ENCODE results near the gene RAB21.
"Not testable (repeated sequence)": the region's sequence is repeated elsewhere in the genome, so short reads cannot be mapped to it uniquely, and the experiment has no call there.

Gene RAB21

DNA sequence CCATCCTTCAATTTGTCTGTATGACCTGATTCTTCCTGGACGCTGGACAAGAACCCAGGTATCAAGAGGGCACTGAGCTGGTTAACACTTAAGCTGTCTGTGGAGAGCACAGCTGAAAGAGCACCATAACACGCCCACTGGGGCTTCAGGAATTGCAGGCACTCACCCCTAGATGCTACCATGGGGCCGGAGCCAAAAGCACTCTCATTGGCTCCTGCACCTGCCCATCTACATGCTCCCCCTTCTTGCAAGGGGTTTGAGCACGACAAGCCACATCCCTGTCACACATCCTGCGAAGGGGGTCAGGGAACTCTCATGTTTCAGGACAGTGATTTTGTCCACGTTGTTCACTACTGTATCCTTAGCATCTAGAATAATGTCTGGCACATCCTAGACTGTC, 49.8 kb downstream of the RAB21 start:
- Histone ChIP-seq H2AFZ (ENCODE audit: low read length) (no peak overlapping the region), H3K4me2 (ENCODE audit: low read depth, low read length, poor library complexity, severe bottlenecking) (no peak overlapping the region), H3K27me3 (ENCODE audit: insufficient read depth, low read length, poor library complexity, severe bottlenecking) (no peaks in the 10 kb centered on the region), H3K4me1 (ENCODE audit: insufficient read depth, low read length, poor library complexity, severe bottlenecking) (no peaks in the 10 kb centered on the region), H3K9me2 (replicated peaks; ENCODE audit: low read depth, low read length) (no peaks in the 10 kb centered on the region), H3K9ac (ENCODE audit: low read depth, low read length, poor library complexity, severe bottlenecking) (no peak overlapping the region), H4K20me1 (ENCODE audit: insufficient read depth, low read length, poor library complexity, severe bottlenecking) (no peaks in the 10 kb centered on the region), H3K9me3 (ENCODE audit: insufficient read depth, low read depth, low read length) (no peaks in the 10 kb centered on the region), H3K36me3 (ENCODE audit: insufficient read depth, low read length) (no peaks in the 10 kb centered on the region), H3K4me3 (ENCODE audit: low read length, poor library complexity, severe bottlenecking) (no peak overlapping the region), H3K79me2 (ENCODE audit: insufficient read depth, low read length) (no peaks in the 10 kb centered on the region), H3F3A (ENCODE audit: low read depth) (no peaks in the 10 kb centered on the region)
- TF ChIP-seq CTCF (conservative IDR thresholded peaks at IDR 0.05; ENCODE audit: low read length) (no peak), EZH2phosphoT487 (IDR thresholded peaks at IDR 0.05; ENCODE audit: borderline replicate concordance) (no peak)

GRCh38 chr12:71810921-71811320, 56.3 kb downstream of the RAB21 start:
- H3K4me3 ChIP-seq (ENCODE audit: low read length, poor library complexity, severe bottlenecking), result no peak overlapping the region
- no peaks in the 10 kb centered on the region for H3K36me3 ChIP-seq (ENCODE audit: insufficient read depth, low read length)
- H3F3A ChIP-seq (ENCODE audit: low read depth), result no peaks in the 10 kb centered on the region
- no peak overlapping the region for H3K9ac ChIP-seq (ENCODE audit: low read depth, low read length, poor library complexity, severe bottlenecking)
- no peaks in the 10 kb centered on the region for H3K9me2 ChIP-seq (replicated peaks; ENCODE audit: low read depth, low read length)
- no peaks in the 10 kb centered on the region for H3K27me3 ChIP-seq (ENCODE audit: insufficient read depth, low read length, poor library complexity, severe bottlenecking)
- no peaks in the 10 kb centered on the region for H3K4me1 ChIP-seq (ENCODE audit: insufficient read depth, low read length, poor library complexity, severe bottlenecking)
- no peak overlapping the region for H2AFZ ChIP-seq (ENCODE audit: low read length)
- H4K20me1 ChIP-seq (ENCODE audit: insufficient read depth, low read length, poor library complexity, severe bottlenecking), result no peaks in the 10 kb centered on the region
- no peaks in the 10 kb centered on the region for H3K79me2 ChIP-seq (ENCODE audit: insufficient read depth, low read length)
- no peaks in the 10 kb centered on the region for H3K9me3 ChIP-seq (ENCODE audit: insufficient read depth, low read depth, low read length)
- no peak overlapping the region for H3K4me2 ChIP-seq (ENCODE audit: low read depth, low read length, poor library complexity, severe bottlenecking)
- TF ChIP-seq CTCF (conservative IDR thresholded peaks at IDR 0.05; ENCODE audit: low read length) (no peak), EZH2phosphoT487 (IDR thresholded peaks at IDR 0.05; ENCODE audit: borderline replicate concordance) (no peak)

DNA sequence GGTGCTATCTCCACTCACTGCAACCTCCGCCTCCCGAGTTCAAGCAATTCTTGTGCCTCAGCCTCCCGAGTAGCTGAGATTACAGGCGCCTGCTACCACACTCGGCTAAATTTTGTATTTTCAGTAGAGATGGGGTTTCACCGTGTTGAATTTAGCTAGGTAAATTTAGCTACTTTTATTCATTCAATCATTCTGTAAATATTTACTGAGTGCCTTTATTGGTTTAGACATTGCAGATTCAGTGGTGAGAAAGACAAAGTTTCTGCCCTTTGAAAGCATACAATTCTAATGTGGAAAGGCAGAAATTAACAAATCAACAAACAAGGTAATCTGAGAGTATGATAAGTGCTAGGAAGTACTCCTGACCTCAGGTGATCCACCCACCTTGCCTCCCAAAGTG, 60.6 kb downstream of the RAB21 start:
- not testable (repeated sequence) for H3K4me3 ChIP-seq (ENCODE audit: low read length, poor library complexity, severe bottlenecking); H3F3A ChIP-seq (ENCODE audit: low read depth); H3K36me3 ChIP-seq (ENCODE audit: insufficient read depth, low read length)

DNA sequence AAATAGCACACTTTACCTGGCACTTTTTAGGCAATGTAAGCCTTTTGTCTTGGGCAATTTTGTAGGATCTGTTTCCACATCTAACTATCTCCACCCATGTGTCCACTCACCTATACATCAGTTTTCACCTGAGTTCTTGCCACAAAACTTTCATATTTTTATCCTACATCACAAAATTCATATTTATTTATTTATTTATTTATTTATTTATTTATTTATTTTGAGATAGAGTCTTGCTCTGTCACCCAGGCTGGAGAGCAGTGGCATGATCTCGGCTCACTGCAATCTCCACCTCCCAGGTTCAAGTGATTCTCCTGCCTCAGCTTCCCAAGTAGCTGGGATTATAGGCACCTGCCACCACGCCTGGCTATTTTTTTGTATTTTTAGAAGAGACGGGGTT, 67.4 kb downstream of the RAB21 start:
- not testable (repeated sequence) for H3F3A ChIP-seq (ENCODE audit: low read depth); H3K36me3 ChIP-seq (ENCODE audit: insufficient read depth, low read length); H3K27me3 ChIP-seq (ENCODE audit: insufficient read depth, low read length, poor library complexity, severe bottlenecking); H3K9ac ChIP-seq (ENCODE audit: low read depth, low read length, poor library complexity, severe bottlenecking); H3K9me2 ChIP-seq (replicated peaks; ENCODE audit: low read depth, low read length); H3K9me3 ChIP-seq (ENCODE audit: insufficient read depth, low read depth, low read length); H3K4me2 ChIP-seq (ENCODE audit: low read depth, low read length, poor library complexity, severe bottlenecking); H2AFZ ChIP-seq (ENCODE audit: low read length); H3K4me3 ChIP-seq (ENCODE audit: low read length, poor library complexity, severe bottlenecking); H3K4me1 ChIP-seq (ENCODE audit: insufficient read depth, low read length, poor library complexity, severe bottlenecking); H4K20me1 ChIP-seq (ENCODE audit: insufficient read depth, low read length, poor library complexity, severe bottlenecking); H3K79me2 ChIP-seq (ENCODE audit: insufficient read depth, low read length)

More for the DNA sequence above, 60.6 kb downstream of the RAB21 start:
- not testable (repeated sequence) for H2AFZ ChIP-seq (ENCODE audit: low read length); H3K27me3 ChIP-seq (ENCODE audit: insufficient read depth, low read length, poor library complexity, severe bottlenecking); H4K20me1 ChIP-seq (ENCODE audit: insufficient read depth, low read length, poor library complexity, severe bottlenecking); H3K9me2 ChIP-seq (replicated peaks; ENCODE audit: low read depth, low read length); H3K4me2 ChIP-seq (ENCODE audit: low read depth, low read length, poor library complexity, severe bottlenecking); H3K9me3 ChIP-seq (ENCODE audit: insufficient read depth, low read depth, low read length); H3K79me2 ChIP-seq (ENCODE audit: insufficient read depth, low read length); H3K4me1 ChIP-seq (ENCODE audit: insufficient read depth, low read length, poor library complexity, severe bottlenecking); H3K9ac ChIP-seq (ENCODE audit: low read depth, low read length, poor library complexity, severe bottlenecking)
